Right ventricle myocardium superior (tissue), 1 donor: ENCODE measurements around the gene DCAF11. TPM values are rescaled to one million over a fixed set of nuclear protein-coding genes. Genes with fewer than 3 reads are reported as not detected.
A peak's percentile ranks its signal among the peaks of the same experiment; 100 is the strongest.

Source experiments
- ATAC-seq: fragments of 200-7000 bp; cut with Tn5 transposase; one replicate; pipeline ENCODE4 v1.9.1; 2020; ENCODE audit warnings: mild to moderate bottlenecking; ENCODE audit not compliant: poor library complexity
- DNase-seq: peaks from one replicate; pipeline ENCODE4 v3.0.0-alpha.2; 2020
- intact Hi-C: fragments of 100-400 bp; cut with DNase I; formaldehyde crosslinking; loops from one replicate; pipeline ENCODE4 v1.11.2; 2022
- microRNA-seq: library from miRNA; unstranded; fragments of <30 nt; microRNA quantifications from one replicate; pipeline ENCODE4 v1.2.0, GENCODE V29; 2020
- total RNA-seq: library from RNA; stranded (reverse); fragmentation: NEBNext Ultra II Directional; extraction: Animal tissue kit (Norgen Biotek cat#: 25700); gene quantifications from one replicate; pipeline ENCODE4 v1.2.1, GENCODE V29; 2021
- donor health status: DM: no; HTN: yes; CAD: no; lungs with severe emphysema.

DCAF11 gene
- total RNA-seq, 1 donor from 2014 or later, result 81.7 TPM

- ATAC-seq, result no peak
- no peak for DNase-seq
- intact Hi-C loops, result no loop called here
These were observed 53.0 kb downstream of the DCAF11 start for GRCh38 chr14:24167469-24168114.

- intact Hi-C loops, result no loop called here
- DNase-seq, result peak; percentile 79
- ATAC-seq, result peak; percentile 65
These were observed 57.1 kb downstream of the DCAF11 start, which contains the start of gene REC8 for GRCh38 chr14:24171422-24172260. REC8 (plus strand) TSS chr14:24172080; CDS start chr14:24172553, 473 bp downstream.

GRCh38 chr14:24172261-24172860, 57.8 kb downstream of the DCAF11 start:
- intact Hi-C loops, result no loop called here
- ATAC-seq (no peak), DNase-seq (peak; percentile 35)

GRCh38 chr14:24172871-24173281, 58.3 kb downstream of the DCAF11 start:
- DNase-seq (peak; percentile 32), ATAC-seq (no peak)
- intact Hi-C loops, result no loop called here

Small RNAs within 50 kb of the gene (microRNA-seq; reads per million reads assigned to microRNA genes)
- gene MIR7703, result not detected

Other genes starting within 250 kb of the DCAF11 start
- 28.1 TPM for gene DHRS4, start 161.0 kb upstream of the DCAF11 start, total RNA-seq
- gene DHRS4L2, start 125.8 kb upstream of the DCAF11 start, total RNA-seq, result 17.7 TPM
- 0.08 TPM for gene CARMIL3, start 62.8 kb upstream of the DCAF11 start, total RNA-seq
- gene CPNE6, start 43.2 kb upstream of the DCAF11 start, total RNA-seq, result not detected
- gene PCK2, start 20.5 kb upstream of the DCAF11 start, total RNA-seq, result 2.7 TPM
- 0.75 TPM for gene NRL, start 172 bp downstream of the DCAF11 start, total RNA-seq
- 126 TPM for gene FITM1, start 15.9 kb downstream of the DCAF11 start, total RNA-seq
- 129 TPM for gene PSME1, start 21.4 kb downstream of the DCAF11 start, total RNA-seq
- 14.4 TPM for gene EMC9, start 26.8 kb downstream of the DCAF11 start, total RNA-seq
- 88.8 TPM for gene PSME2, start 31.8 kb downstream of the DCAF11 start, total RNA-seq
- gene RNF31, start 32.7 kb downstream of the DCAF11 start, total RNA-seq, result 29.5 TPM
- gene IRF9, start 46.5 kb downstream of the DCAF11 start, total RNA-seq, result 24.0 TPM
- gene REC8, start 57.3 kb downstream of the DCAF11 start, total RNA-seq, result 1.7 TPM
- gene IPO4, start 74.0 kb downstream of the DCAF11 start, total RNA-seq, result 10.5 TPM
- gene TM9SF1, start 80.7 kb downstream of the DCAF11 start, total RNA-seq, result 19.2 TPM
- gene TSSK4, start 90.9 kb downstream of the DCAF11 start, total RNA-seq, result not detected
- 26.6 TPM for gene CHMP4A, start 98.7 kb downstream of the DCAF11 start, total RNA-seq
- gene MDP1, start 101.3 kb downstream of the DCAF11 start, total RNA-seq, result 18.9 TPM
- 212 TPM for gene NEDD8, start 117.6 kb downstream of the DCAF11 start, total RNA-seq
- gene GMPR2, start 118.2 kb downstream of the DCAF11 start, total RNA-seq, result 26.2 TPM
- 28.7 TPM for gene TINF2, start 127.8 kb downstream of the DCAF11 start, total RNA-seq
- 1.1 TPM for gene TGM1, start 148.4 kb downstream of the DCAF11 start, total RNA-seq
- 20.3 TPM for gene RABGGTA, start 156.8 kb downstream of the DCAF11 start, total RNA-seq
- gene DHRS1, start 185.0 kb downstream of the DCAF11 start, total RNA-seq, result 5.2 TPM
- 23.4 TPM for gene NOP9, start 185.1 kb downstream of the DCAF11 start, total RNA-seq
- 2.9 TPM for gene CIDEB, start 193.2 kb downstream of the DCAF11 start, total RNA-seq
- gene LTB4R2, start 195.4 kb downstream of the DCAF11 start, total RNA-seq, result 0.65 TPM
- 1.8 TPM for gene LTB4R, start 196.7 kb downstream of the DCAF11 start, total RNA-seq
- 20.6 TPM for gene ADCY4, start 220.3 kb downstream of the DCAF11 start, total RNA-seq
- 2.9 TPM for gene RIPK3, start 225.2 kb downstream of the DCAF11 start, total RNA-seq